Upper lobe of left lung (tissue), 4 donors: ENCODE data around the gene CD302.

Experiments used
- CTCF ChIP-seq, 6 experiments: fragments of 450-650 bp in 4 of 6; fragments of 200-600 bp in 2 of 6; sonication (generic) in 2 of 6; IDR thresholded peaks; one replicate each; pipeline ENCODE4 v1.5.1; 2016 to 2019; ENCODE audit warnings: antibody characterized with exemption in 6 of 6
- EP300 ChIP-seq, 4 donors: sonication (generic); formaldehyde crosslinking; IDR thresholded peaks; one replicate each; pipeline ENCODE4 v1.5.1; 2017; ENCODE audit warnings: antibody characterized with exemption in 4 of 4, control low read depth in 2 of 4
- POLR2A ChIP-seq, 4 donors: fragments of 450-650 bp; IDR thresholded peaks; one replicate each; pipeline ENCODE4 v1.5.1; 2016 to 2017; ENCODE audit warnings: antibody characterized with exemption in 4 of 4, mild to moderate bottlenecking in 2 of 4
- POLR2AphosphoS5 ChIP-seq, 2 donors: sonication (generic); formaldehyde crosslinking; IDR thresholded peaks; one replicate each; pipeline ENCODE4 v1.5.1; 2017; ENCODE audit warnings: antibody characterized with exemption in 2 of 2

DNA sequence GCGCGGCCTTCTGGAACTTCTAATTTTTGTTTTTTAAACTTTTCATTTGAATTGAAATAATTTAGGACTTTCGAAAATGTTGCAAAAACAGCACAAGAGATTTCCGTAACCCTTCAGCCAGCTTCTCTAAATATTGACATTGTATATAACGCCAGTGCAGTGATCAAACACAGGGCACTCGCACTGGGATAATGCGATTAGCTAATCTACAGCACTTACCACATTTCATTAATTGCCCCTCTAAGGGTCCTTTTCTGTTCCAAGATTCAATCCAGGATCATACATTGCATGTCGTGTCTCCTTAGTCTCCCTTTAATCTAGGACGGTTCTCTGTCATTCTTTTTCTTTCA lies 343 bp upstream of the CD302 start:
- TF ChIP-seq POLR2AphosphoS5 (IDR thresholded peaks at IDR 0.05): no peak
- peak in 1 of 6 experiments; percentile 2 for TF ChIP-seq CTCF (IDR thresholded peaks at IDR 0.05)
- TF ChIP-seq POLR2A (IDR thresholded peaks at IDR 0.05): no peak
- TF ChIP-seq EP300 (IDR thresholded peaks at IDR 0.05): no peak
